Stimulated activated CD8-positive, alpha-beta memory T cell treated with anti-CD3 and anti-CD28 coated beads, Interleukin-4, amount 100 ng/mL, for 48 hours (primary cell): Measurements from ENCODE around the gene NFS1.

Experiments
- DNase-seq: peaks from one replicate; pipeline ENCODE4 v3.0.0-alpha.2; 2020

NFS1 gene

GRCh38 chr20:35669221-35669620, 29.9 kb downstream of the NFS1 start:
- no peak for DNase-seq

- no peak for DNase-seq
These were observed 33.2 kb downstream of the NFS1 start for GRCh38 chr20:35665949-35666288.

GRCh38 chr20:35664466-35665206, 34.5 kb downstream of the NFS1 start, which contains the start of the genes CPNE1 and RBM12:
TSS of gene CPNE1 (minus strand) at chr20:35664900. CDS start at chr20:35632923, 31,977 bp downstream.
TSS of gene RBM12 (minus strand) at chr20:35664900. CDS start at chr20:35655322, 9,578 bp downstream.
- peak; percentile 94 for DNase-seq

GRCh38 chr20:35663516-35664465, 35.4 kb downstream of the NFS1 start:
- DNase-seq, result peak; percentile 66

- DNase-seq, result no peak
These were observed 36.6 kb downstream of the NFS1 start for GRCh38 chr20:35662551-35662950.

- no peak for DNase-seq
These were observed 37.2 kb downstream of the NFS1 start for GRCh38 chr20:35661908-35662307.

GRCh38 chr20:35661053-35661452, 38.1 kb downstream of the NFS1 start:
- DNase-seq, result no peak

GRCh38 chr20:35660122-35660937, 38.8 kb downstream of the NFS1 start:
- peak; percentile 52 for DNase-seq

- no peak for DNase-seq
These were observed 41.9 kb downstream of the NFS1 start for GRCh38 chr20:35657271-35657670.

GRCh38 chr20:35654415-35654814, 44.7 kb downstream of the NFS1 start:
- DNase-seq, result no peak

GRCh38 chr20:35653893-35654292, 45.3 kb downstream of the NFS1 start:
- DNase-seq, result no peak

GRCh38 chr20:35653430-35653734, 45.8 kb downstream of the NFS1 start:
- no peak for DNase-seq

GRCh38 chr20:35652641-35653429, 46.3 kb downstream of the NFS1 start:
- no peak for DNase-seq

GRCh38 chr20:35651958-35652357, 47.2 kb downstream of the NFS1 start:
- DNase-seq, result no peak

- no peak for DNase-seq
These were observed 48.5 kb downstream of the NFS1 start for GRCh38 chr20:35650632-35651031.

- no peak for DNase-seq
These were observed 50.3 kb downstream of the NFS1 start for GRCh38 chr20:35648836-35649235.

- no peak for DNase-seq
These were observed 54.3 kb downstream of the NFS1 start for GRCh38 chr20:35644806-35645205.

- peak; percentile 20 for DNase-seq
These were observed 56.1 kb downstream of the NFS1 start for GRCh38 chr20:35643045-35643444.

- no peak for DNase-seq
These were observed 57.4 kb downstream of the NFS1 start for GRCh38 chr20:35641743-35642142.

GRCh38 chr20:35640724-35641123, 58.4 kb downstream of the NFS1 start:
- DNase-seq, result no peak

GRCh38 chr20:35638751-35639150, 60.4 kb downstream of the NFS1 start:
- DNase-seq, result no peak

GRCh38 chr20:35637276-35637675, 61.9 kb downstream of the NFS1 start:
- peak; percentile 14 for DNase-seq
